Right lobe of liver (tissue), 6 donors: ENCODE measurements around the gene MKRN1. TPM values are rescaled to one million over a fixed set of nuclear protein-coding genes. Genes with fewer than 3 reads are reported as not detected.

Experiments used
- ATAC-seq, 4 donors: fragments of 200-7000 bp; cut with Tn5 transposase; one replicate each; pipeline ENCODE4 v1.9.1; 2020; ENCODE audit warnings: mild to moderate bottlenecking in 4 of 4, moderate library complexity in 4 of 4
- DNase-seq, 3 donors: peaks; one replicate each; pipeline ENCODE4 v3.0.0-alpha.2; 2020
- H3K27ac ChIP-seq, 3 donors: fragments of 200-600 bp; one replicate each; pipeline ENCODE4 v1.8.0; 2022
- H3K27me3 ChIP-seq, 2 donors: fragments of 200-600 bp; one replicate each; pipeline ENCODE4 v1.8.0; 2022
- H3K36me3 ChIP-seq, 4 donors: fragments of 200-600 bp; sonication (generic) in 1 of 4; one replicate each; pipeline versions ENCODE4 v1.5.1 to v1.8.0; 2017 to 2022; ENCODE audit warnings: control low read depth in 1 of 4
- H3K4me1 ChIP-seq, 4 donors: fragments of 200-600 bp; sonication (generic) in 1 of 4; one replicate each; pipeline versions ENCODE4 v1.5.1 to v1.8.0; 2017 to 2022; ENCODE audit warnings: control low read depth in 1 of 4
- H3K4me3 ChIP-seq, 3 donors: fragments of 200-600 bp; one replicate each; pipeline ENCODE4 v1.8.0; 2022
- H3K9me3 ChIP-seq, 4 donors: fragments of 200-600 bp; sonication (generic) in 1 of 4; one replicate each; pipeline versions ENCODE4 v1.5.1 to v1.8.0; 2017 to 2022; ENCODE audit warnings: control low read depth in 1 of 4
- POLR2A ChIP-seq: fragments of 450-650 bp; IDR thresholded peaks from one replicate; pipeline ENCODE4 v1.6.1; 2017; ENCODE audit warnings: antibody characterized with exemption, mild to moderate bottlenecking
- WGBS: methylation state at CpG from one replicate; pipeline ENCODE4 v1.1.6; 2018; ENCODE audit warnings: low coverage, low lambda C conversion rate; ENCODE audit not compliant: insufficient coverage; ENCODE audit errors: missing lambda C conversion rate; 5-methylcytosine and 5-hydroxymethylcytosine counted together
- intact Hi-C, 2 donors: fragments of 100-400 bp; cut with DNase I; formaldehyde crosslinking; loops; one replicate each; pipeline versions ENCODE4 v1.11.2 to v1.14.1; 2022
- total RNA-seq, 6 experiments: library from RNA; depleted of rRNA in 2 of 6; stranded (reverse); fragments of >200 nt in 2 of 6; fragmentation: NEBNext Ultra II Directional in 3 of 6; extraction: Animal tissue kit (Norgen Biotek cat#: 25700) in 3 of 6; gene quantifications; one replicate each; pipeline versions ENCODE4 v1.1.0 to v1.2.4, GENCODE V29; 2016 to 2023
- TF ChIP-seq, protein P1 (sequence below), 4 donors: fragments of 200-600 bp in 3 of 4; fragments of 450-650 bp in 1 of 4; IDR thresholded peaks; one replicate each; pipeline versions ENCODE4 v1.5.1 to v1.8.0; 2016 to 2022; ENCODE audit warnings: antibody characterized with exemption in 4 of 4, mild to moderate bottlenecking in 2 of 4
- donor health status: DM: no; HTN: yes; CAD: no.
- donor health status: DM: no; HTN: no; CAD: no.
- donor health status: DM: no; HTN: no; CAD: no.
- donor health status: DM: no; HTN: yes; CAD: no.
- donor health status: DM: no; HTN: yes; CAD: no.

The MKRN1 gene
- total RNA-seq, 6 experiments from 2014 or later: 27.0 to 49.3 (median 32.8) TPM

GRCh38 chr7:140497241-140497769 lies 18.0 kb upstream of the MKRN1 start:
- intact Hi-C loops: no loop called here
- H3K4me1 ChIP-seq: no peaks in the 10 kb centered on the region
- H3K9me3 ChIP-seq: no peaks in the 10 kb centered on the region
- H3K4me3 ChIP-seq: no peak overlapping the region
- H3K27me3 ChIP-seq: no peaks in the 10 kb centered on the region
- no peak overlapping the region for H3K27ac ChIP-seq
- WGBS: 73% methylated on average over 5 of the region's 5 CpGs
- DNase-seq: no peak
- H3K36me3 ChIP-seq: no peaks in the 10 kb centered on the region
- no peak for ATAC-seq
- TF ChIP-seq, protein P1, sequence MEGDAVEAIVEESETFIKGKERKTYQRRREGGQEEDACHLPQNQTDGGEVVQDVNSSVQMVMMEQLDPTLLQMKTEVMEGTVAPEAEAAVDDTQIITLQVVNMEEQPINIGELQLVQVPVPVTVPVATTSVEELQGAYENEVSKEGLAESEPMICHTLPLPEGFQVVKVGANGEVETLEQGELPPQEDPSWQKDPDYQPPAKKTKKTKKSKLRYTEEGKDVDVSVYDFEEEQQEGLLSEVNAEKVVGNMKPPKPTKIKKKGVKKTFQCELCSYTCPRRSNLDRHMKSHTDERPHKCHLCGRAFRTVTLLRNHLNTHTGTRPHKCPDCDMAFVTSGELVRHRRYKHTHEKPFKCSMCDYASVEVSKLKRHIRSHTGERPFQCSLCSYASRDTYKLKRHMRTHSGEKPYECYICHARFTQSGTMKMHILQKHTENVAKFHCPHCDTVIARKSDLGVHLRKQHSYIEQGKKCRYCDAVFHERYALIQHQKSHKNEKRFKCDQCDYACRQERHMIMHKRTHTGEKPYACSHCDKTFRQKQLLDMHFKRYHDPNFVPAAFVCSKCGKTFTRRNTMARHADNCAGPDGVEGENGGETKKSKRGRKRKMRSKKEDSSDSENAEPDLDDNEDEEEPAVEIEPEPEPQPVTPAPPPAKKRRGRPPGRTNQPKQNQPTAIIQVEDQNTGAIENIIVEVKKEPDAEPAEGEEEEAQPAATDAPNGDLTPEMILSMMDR (IDR thresholded peaks at IDR 0.05): no peak
- TF ChIP-seq POLR2A: no peak

DNA sequence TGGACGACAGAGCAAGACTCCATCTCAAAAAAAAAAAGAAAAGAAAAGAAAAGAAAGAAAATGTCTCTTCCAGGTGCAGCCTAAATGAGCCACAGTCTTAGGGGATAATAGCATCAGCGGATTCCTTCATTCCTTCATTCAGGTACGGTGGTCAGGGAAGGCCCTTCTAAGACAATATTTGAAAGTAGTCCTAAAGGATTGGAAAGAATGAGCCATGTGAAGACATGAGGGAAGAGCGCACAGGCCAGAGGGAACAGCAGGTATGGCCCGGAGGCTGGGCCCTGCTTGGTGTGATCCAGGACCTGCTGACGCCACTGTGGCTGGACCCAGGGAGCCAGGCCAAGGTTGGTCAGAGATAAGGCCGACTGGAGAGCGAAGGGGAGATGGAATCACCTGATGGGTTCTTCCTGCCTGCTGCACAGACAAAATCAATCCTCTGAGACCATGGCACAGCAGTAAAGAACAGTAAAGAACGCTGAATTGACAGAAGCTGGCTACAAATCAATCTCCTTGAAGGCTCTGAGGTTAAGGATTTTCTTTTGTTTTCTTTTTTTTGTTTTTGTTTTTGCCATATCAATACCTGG lies 16.3 kb upstream of the MKRN1 start:
- no peak for DNase-seq
- no peak overlapping the region for H3K4me3 ChIP-seq
- ATAC-seq: no peak
- WGBS: 71% methylated on average over 7 of the region's 9 CpGs
- TF ChIP-seq, protein P1 (IDR thresholded peaks at IDR 0.05): no peak
- TF ChIP-seq POLR2A: no peak
- intact Hi-C loops: no loop called here
- no peaks in the 10 kb centered on the region for H3K36me3 ChIP-seq
- H3K27me3 ChIP-seq: no peaks in the 10 kb centered on the region
- H3K27ac ChIP-seq: no peak overlapping the region
- no peaks in the 10 kb centered on the region for H3K9me3 ChIP-seq
- H3K4me1 ChIP-seq: no peaks in the 10 kb centered on the region

DNA sequence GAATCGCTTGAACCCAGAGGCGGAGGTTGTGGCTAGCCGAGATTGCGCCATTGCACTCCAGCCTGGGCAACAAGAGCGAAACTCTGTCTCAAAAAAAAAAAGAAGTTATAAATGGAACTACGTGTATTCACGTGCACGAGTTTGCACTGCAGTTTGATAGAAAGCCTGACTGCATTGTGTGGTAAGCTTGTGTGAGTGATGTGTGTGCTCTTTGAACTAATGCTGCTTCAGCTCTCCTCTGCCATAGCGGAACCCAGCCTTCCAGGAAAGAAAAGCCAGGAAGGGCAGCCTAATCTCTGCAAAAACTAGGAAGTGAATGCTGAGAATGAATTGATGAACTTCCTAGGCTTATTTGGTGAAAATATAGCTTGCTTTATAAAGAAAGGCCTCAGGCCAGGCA lies 15.6 kb upstream of the MKRN1 start:
- no peaks in the 10 kb centered on the region for H3K4me1 ChIP-seq
- intact Hi-C loops: no loop called here
- no peak for DNase-seq
- H3K36me3 ChIP-seq: no peaks in the 10 kb centered on the region
- H3K9me3 ChIP-seq: no peaks in the 10 kb centered on the region
- no peak overlapping the region for H3K4me3 ChIP-seq
- 65% methylated on average over 9 of the region's 9 CpGs for WGBS
- H3K27me3 ChIP-seq: no peaks in the 10 kb centered on the region
- TF ChIP-seq, protein P1 (IDR thresholded peaks at IDR 0.05): no peak
- no peak for TF ChIP-seq POLR2A
- no peak overlapping the region for H3K27ac ChIP-seq
- peak; percentile 76 to 90 (median 86) for ATAC-seq

DNA sequence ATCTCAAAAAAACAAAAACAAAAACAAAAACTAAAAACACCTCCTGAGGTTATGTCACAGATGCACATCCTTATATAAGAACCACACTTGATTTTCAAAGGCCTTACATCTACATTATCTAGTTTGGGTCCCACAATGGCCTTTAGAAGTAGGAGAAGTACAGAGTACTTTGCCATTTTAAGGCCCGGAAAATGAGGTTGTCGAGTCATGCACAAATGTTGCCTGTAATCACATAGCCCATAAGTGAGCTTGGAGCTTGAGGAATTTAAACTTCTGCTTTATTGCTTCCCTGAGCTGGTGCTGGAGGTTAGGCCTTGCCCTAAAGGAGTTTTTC lies 9.7 kb upstream of the MKRN1 start:
- no peaks in the 10 kb centered on the region for H3K9me3 ChIP-seq
- H3K27me3 ChIP-seq: no peaks in the 10 kb centered on the region
- intact Hi-C loops: no loop called here
- 46% methylated on average over 2 of the region's 2 CpGs for WGBS
- TF ChIP-seq, protein P1 (IDR thresholded peaks at IDR 0.05): no peak
- TF ChIP-seq POLR2A: no peak
- H3K27ac ChIP-seq: no peak overlapping the region
- H3K36me3 ChIP-seq: no peaks in the 10 kb centered on the region
- no peaks in the 10 kb centered on the region for H3K4me1 ChIP-seq
- DNase-seq (no peak), ATAC-seq (peak in 1 of 4 donors; percentile 36)
- H3K4me3 ChIP-seq: no peak overlapping the region
